Stimulated activated CD4-positive, alpha-beta T cell treated with anti-CD3 and anti-CD28 coated beads, Interleukin-15, amount 100 ng/mL, for 1 hour (primary cell): ENCODE data around the gene B4GALT5.
"Not testable (repeated sequence)": the region's sequence is repeated elsewhere in the genome, so short reads cannot be mapped to it uniquely, and the experiment has no call there.

Experiments used
- DNase-seq, 2 donors: peaks; one replicate each; pipeline ENCODE4 v3.0.0-alpha.2; 2020; ENCODE audit warnings: low read depth in 1 of 2, low spot score in 1 of 2

The B4GALT5 gene

DNA sequence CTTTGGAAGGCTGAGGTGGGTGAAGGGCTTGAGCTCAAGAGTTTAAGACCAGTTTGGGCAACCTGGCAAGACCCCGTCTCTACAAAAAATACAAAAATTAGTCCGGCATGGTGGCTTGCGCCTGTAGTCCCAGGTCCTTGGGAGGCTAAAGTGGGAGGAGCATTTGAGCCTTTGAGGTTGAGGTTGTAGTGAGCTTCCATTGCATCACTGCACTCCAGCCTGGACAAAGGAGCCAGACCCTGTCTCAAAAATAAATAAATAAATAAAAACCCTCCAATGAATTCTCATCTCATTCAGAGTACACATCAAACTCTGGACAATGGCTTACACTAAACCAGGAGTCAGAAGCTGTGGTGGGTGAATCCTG lies 31.8 kb downstream of the B4GALT5 start:
- no peak for DNase-seq

DNA sequence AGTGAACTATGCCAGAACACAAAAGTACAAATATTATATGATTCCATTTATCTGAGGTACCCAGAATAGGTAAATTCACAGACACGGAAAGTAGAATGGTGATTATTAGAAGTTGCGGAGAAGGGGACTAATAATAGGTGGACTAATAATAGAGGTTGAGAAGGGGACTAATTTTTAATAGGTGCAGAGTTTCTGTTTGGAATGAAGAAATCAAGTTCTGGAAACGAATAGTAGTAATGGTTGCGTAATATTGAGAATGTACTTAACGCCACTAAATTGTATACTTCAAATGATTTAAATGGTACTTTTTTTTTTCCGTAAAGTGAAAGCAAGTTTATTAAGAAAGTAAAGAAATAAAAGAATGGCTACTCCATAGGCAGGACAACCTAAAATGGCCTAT lies 33.2 kb downstream of the B4GALT5 start:
- no peak for DNase-seq

GRCh38 chr20:49679634-49680033 lies 34.0 kb downstream of the B4GALT5 start:
- no peak for DNase-seq

- DNase-seq, result no peak
Observed at GRCh38 chr20:49677777-49678758, 35.6 kb downstream of the B4GALT5 start.

- DNase-seq, result peak in 1 of 2 donors; percentile 10
Observed at GRCh38 chr20:49676581-49677291, 36.9 kb downstream of the B4GALT5 start.

- DNase-seq, result no peak
Observed at GRCh38 chr20:49675368-49676151, 38.1 kb downstream of the B4GALT5 start.

- DNase-seq, result no peak
Observed at GRCh38 chr20:49674383-49675352, 39.0 kb downstream of the B4GALT5 start.

DNA sequence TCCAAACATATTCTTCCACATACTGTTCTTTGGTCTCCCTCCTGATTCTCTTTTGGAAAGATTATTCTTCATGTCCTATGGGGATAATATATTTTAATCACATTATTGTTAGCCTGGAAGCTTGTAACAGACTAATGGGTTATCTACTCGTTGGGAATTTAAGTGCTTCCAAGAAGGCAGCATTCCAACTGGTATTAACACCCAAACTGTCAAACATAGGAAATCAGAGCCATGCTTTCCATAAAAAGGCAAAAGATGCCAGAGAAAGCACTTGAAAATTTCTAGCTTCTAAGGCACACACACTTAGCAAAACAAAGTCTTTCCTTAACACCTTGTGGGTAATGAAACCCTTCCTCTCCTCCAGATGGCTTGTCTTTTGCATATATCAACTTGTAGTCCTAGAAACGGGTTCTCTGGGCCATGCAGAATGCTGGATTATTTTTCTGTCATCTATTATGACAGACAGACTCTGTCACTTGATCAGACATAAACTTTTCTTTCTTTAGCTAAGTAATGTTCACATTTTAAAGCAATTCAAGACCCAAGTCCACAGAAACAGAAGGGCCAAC lies 41.5 kb downstream of the B4GALT5 start:
- no peak for DNase-seq

DNA sequence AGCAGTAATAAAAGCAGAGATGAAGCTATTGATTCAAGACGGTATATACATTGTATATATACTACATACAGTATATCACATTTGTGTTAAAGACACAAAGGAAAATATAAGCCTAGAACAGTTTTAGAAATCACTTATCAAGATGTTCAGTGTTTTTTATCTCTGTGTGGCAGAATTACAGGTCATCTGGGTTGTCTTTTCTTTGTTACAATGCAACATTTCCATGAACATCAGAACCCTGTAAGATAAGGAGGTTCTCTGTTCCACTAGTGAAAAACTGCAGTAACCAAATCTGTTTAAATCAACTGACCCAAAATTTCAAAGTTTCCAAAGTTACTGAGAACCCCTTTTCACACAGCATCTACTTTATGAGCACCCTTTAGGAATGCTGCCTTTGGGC lies 42.2 kb downstream of the B4GALT5 start:
- DNase-seq, result no peak

GRCh38 chr20:49669601-49670189 lies 44.0 kb downstream of the B4GALT5 start:
- no peak for DNase-seq

DNA sequence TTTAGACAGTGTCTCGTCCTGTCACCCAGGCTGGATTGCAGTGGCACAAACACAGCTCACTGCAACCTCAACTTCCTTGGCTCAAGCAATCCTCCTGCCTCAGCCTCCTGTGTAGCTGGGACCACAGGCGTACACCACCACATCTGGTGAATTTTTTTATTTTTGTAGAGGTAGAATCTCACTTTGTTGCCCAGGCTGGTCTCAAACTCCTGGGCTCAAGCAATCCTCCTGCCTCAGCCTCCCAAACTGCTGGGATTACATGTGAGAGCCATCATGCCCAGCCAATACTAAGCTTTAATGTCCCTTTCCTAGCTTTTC lies 44.8 kb downstream of the B4GALT5 start:
- DNase-seq, result not testable (repeated sequence)

DNA sequence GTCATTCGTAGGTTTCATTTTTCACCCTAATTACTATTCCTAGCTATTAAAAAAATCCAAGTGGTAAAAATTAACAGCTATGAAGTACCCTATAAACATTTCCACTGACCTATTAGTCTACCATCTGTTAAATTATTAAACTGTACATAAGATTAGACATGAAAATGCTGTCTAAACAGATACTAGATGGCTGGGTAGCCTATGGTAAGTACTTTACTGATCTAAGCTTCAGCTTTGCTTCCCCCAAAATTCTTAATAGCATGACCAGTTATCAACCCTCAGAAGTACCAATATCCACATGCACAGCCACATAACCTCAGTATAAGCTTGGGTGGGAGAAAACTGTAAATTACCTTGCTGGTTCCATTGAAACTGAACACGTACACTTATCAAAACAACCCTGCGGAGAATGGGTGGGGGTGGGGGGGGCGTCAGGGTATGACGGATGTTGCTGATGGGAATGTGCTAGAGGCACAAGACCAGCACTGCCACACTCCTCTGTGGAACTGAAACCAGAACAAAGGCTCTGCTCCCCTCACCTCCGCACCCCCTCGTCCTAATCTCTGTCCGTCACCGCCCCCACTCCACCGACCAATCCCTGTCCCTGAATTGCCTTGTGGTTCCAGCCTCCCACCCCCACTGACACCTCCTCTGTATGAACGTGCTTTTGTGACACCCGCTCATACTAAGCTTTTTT lies 45.3 kb downstream of the B4GALT5 start:
- peak; percentile 14 to 24 for DNase-seq

DNA sequence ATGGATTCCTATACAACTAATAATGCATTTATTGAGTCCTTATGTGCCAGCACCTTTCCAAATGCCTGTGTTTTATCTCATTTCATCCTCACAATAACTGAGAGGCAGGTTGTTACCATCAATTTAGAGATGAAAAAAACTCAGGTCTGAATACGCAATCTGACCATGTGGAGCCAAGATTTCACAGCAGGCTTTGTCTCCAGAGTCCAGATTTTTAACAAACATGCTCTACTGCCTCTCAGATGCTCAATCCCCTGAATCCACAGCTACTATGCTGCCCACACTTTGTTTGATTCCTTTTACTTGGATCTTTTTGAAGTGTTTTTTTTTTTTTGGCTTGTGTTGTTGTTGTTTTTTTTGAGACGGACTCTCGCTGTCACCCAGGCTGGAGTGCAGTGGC lies 46.8 kb downstream of the B4GALT5 start:
- DNase-seq, result no peak

- no peak for DNase-seq
Observed at GRCh38 chr20:49665796-49666195, 47.9 kb downstream of the B4GALT5 start.

DNA sequence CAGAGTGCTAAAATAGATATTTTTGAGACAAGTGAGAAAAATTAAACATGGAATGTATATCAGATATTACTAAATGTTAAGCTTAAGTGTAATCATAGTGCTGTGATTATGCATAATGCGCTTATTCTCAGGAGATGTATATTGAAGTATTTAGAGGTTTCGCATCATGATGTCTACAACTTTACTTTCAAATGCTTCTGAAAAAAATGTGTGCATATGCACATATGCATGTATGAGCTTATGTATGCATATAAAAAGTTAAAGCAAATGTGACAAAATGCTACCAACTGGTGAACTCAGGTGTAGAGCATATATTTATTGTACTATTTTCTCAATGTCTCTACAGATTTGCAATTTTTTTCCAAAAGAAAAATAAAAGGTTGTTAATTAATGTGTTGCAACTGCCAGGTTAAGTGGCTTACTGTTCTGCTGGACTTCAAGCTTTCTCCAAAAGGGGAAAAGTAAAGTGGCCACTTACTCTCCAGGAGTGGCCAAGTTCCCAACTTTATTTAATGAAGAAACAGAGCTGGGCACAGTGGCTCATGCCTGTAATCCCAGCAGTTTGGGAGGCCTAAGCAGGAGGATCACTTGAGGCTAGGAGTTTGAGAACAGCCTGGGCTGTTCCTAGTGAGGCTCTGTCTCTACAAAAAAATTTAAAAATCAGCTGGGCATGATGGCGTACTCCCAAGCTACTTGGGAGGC lies 48.9 kb downstream of the B4GALT5 start:
- DNase-seq, result no peak

- no peak for DNase-seq
Observed at GRCh38 chr20:49663112-49663511, 50.6 kb downstream of the B4GALT5 start.

DNA sequence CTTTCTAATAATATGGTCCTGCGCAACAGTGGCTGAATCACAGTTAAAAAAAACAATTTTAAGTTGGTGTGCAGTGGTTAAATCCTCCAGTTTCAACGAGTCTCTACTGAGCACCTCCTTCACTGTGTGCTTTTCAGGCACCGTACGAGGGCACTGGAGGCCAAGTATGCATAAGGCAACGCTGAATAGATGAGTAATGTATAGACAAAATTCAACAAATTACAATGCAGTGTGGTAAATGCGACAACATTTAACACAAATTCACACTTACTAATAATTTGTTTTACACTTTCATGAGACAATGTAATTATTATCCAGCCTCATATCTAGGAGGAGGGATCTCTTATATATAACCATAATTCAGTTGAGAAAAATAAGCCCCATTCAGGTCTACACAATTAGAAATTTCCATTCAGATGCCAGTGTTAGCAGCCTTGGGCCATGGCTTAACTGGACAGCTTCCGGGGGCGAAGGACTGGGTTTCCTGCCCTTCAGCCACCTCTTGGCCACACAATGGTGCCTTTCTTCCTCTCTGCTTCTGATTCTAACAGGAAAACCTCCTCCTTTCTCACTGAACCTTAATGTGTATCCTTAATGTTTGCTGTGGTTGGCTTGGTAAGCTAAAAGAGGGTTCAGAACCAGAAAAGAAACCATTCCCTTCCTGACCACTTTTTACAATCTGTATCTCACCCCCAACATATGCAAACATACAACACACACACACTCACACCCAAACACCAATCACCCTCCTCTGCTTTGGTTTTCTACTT lies 51.9 kb downstream of the B4GALT5 start:
- DNase-seq, result no peak

- no peak for DNase-seq
Observed at GRCh38 chr20:49660912-49661311, 52.8 kb downstream of the B4GALT5 start.
